HG02840 (cell line): Measurements from ENCODE around the gene PLCB4.

Source experiments
- ATAC-seq: cut with Tn5 transposase; IDR thresholded peaks from one replicate; pipeline ENCODE4 v1.9.1; 2021; ENCODE audit warnings: mild to moderate bottlenecking, moderate library complexity, moderate number of reproducible peaks; ENCODE audit not compliant: unreplicated experiment, low FRiP score

The PLCB4 gene

GRCh38 chr20:9099372-9099771 lies 30.5 kb downstream of the PLCB4 start:
- ATAC-seq: no peak

GRCh38 chr20:9100691-9101090 lies 31.8 kb downstream of the PLCB4 start:
- no peak for ATAC-seq

GRCh38 chr20:9102456-9102855 lies 33.6 kb downstream of the PLCB4 start:
- ATAC-seq: no peak

- no peak for ATAC-seq
Measured at GRCh38 chr20:9103955-9104354, 35.1 kb downstream of the PLCB4 start.

- ATAC-seq: no peak
Measured at GRCh38 chr20:9108260-9108659, 39.4 kb downstream of the PLCB4 start.

- no peak for ATAC-seq
Measured at GRCh38 chr20:9109566-9109965, 40.7 kb downstream of the PLCB4 start.

- ATAC-seq: no peak
Measured at GRCh38 chr20:9110365-9110764, 41.5 kb downstream of the PLCB4 start.

GRCh38 chr20:9110916-9111432 lies 42.1 kb downstream of the PLCB4 start:
- ATAC-seq: no peak

- no peak for ATAC-seq
Measured at GRCh38 chr20:9112541-9113515, 43.9 kb downstream of the PLCB4 start.

GRCh38 chr20:9114709-9115108 lies 45.8 kb downstream of the PLCB4 start:
- ATAC-seq: no peak

- no peak for ATAC-seq
Measured at GRCh38 chr20:9117548-9117947, 48.7 kb downstream of the PLCB4 start.

- ATAC-seq: no peak
Measured at GRCh38 chr20:9119776-9120175, 50.9 kb downstream of the PLCB4 start.

- ATAC-seq: no peak
Measured at GRCh38 chr20:9121211-9121610, 52.3 kb downstream of the PLCB4 start.

GRCh38 chr20:9122571-9122970 lies 53.7 kb downstream of the PLCB4 start:
- no peak for ATAC-seq

GRCh38 chr20:9126527-9126926 lies 57.6 kb downstream of the PLCB4 start:
- no peak for ATAC-seq

- ATAC-seq: no peak
Measured at GRCh38 chr20:9128568-9128967, 59.7 kb downstream of the PLCB4 start.

- no peak for ATAC-seq
Measured at GRCh38 chr20:9129756-9130155, 60.9 kb downstream of the PLCB4 start.

- no peak for ATAC-seq
Measured at GRCh38 chr20:9130521-9130920, 61.6 kb downstream of the PLCB4 start.

GRCh38 chr20:9131841-9132240 lies 63.0 kb downstream of the PLCB4 start:
- ATAC-seq: no peak

GRCh38 chr20:9134346-9134745 lies 65.5 kb downstream of the PLCB4 start:
- ATAC-seq: no peak

- ATAC-seq: no peak
Measured at GRCh38 chr20:9136114-9136513, 67.2 kb downstream of the PLCB4 start.

- ATAC-seq: no peak
Measured at GRCh38 chr20:9137001-9137400, 68.1 kb downstream of the PLCB4 start.
